ENCODE results near the gene PLEKHH2. TPM values are rescaled to one million over a fixed set of nuclear protein-coding genes. Genes with fewer than 3 reads are reported as not detected.

Gene PLEKHH2
- total RNA-seq (2022) (20.7 and 21.2 TPM in 2 replicates), Bru-seq, nascent RNA (percentile 68 among the genes with signal in this experiment), BruChase-seq, experiment 1, labeled RNA remaining after a 6-hour chase (percentile 62 among the genes with signal in this experiment), BruChase-seq, experiment 2, labeled RNA remaining after a 2-hour chase (percentile 64 among the genes with signal in this experiment)
- long read RNA-seq, full-length matches to known transcripts = 1 of 7 reads
- long read RNA-seq, partial matches to known transcripts = 3 of 7 reads
- long read RNA-seq, other reads (novel, unspliced or antisense) = 3 of 7 reads

GRCh38 chr2:43637030-43637803 is at the start of gene PLEKHH2:
TSS of gene PLEKHH2 (plus strand) at chr2:43637260. CDS start at chr2:43644674, 7,414 bp downstream.
- peak within 1 kb of the TSS; percentile 55 for H3K27ac Mint-ChIP-seq (ENCODE audit: unreplicated experiment)
- intact Hi-C loops (cut with micrococcal nuclease; ENCODE audit: unreplicated experiment) = no loop called here

DNA sequence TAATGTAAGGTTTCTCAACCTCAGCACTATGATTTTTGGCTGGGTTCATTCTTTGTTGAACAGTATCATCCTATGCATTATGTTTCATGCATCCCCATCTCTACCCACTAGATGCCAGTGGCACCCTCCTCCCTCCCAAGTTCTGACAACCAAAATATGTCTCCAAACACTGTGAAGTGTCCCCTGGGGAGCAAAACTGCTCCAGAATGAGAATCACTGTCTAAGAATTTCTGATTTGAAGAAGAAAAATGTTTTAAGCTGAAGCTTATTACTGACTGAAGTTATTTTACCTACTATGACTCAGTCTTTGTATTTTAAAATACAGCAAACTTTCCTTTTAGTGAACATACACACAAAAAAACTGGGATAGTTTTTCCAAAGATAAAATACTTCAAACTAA is 44.6 kb upstream of the PLEKHH2 start:
- intact Hi-C loops (cut with micrococcal nuclease; ENCODE audit: unreplicated experiment) = no loop called here
- peaks cover 23% of the 10 kb centered on the region for H3K4me1 Mint-ChIP-seq (ENCODE audit: low read depth, unreplicated experiment)
- CTCF ChIA-PET = interaction anchor here (1.1 kb wide), 1 partner anchor 33 kb away, joined by 3 read pairs; no protein-coding TSS in a partner anchor

More at GRCh38 chr2:43637030-43637803, at the start of gene PLEKHH2:
- CTCF ChIA-PET = interaction anchor here (0.7 to 1.4 kb wide), 4 partner anchors 11 to 824 kb away, joined by 3 to 5 read pairs (median 4); no protein-coding TSS in a partner anchor
- H3K36me3 Mint-ChIP-seq (ENCODE audit: insufficient read depth, unreplicated experiment) = peaks cover 19% of the 10 kb centered on the region
- H3K4me1 Mint-ChIP-seq (ENCODE audit: low read depth, unreplicated experiment) = peaks cover 50% of the 10 kb centered on the region
- peak; percentile 98 for DNase-seq
- H3K4me3 Mint-ChIP-seq (ENCODE audit: low read depth, unreplicated experiment) = peak within 1 kb of the TSS; percentile 78
- H3K9me3 Mint-ChIP-seq (ENCODE audit: low read depth, unreplicated experiment) = peaks cover 3% of the 10 kb centered on the region
- H3K27me3 Mint-ChIP-seq (ENCODE audit: unreplicated experiment) = no peaks in the 10 kb centered on the region
- TF ChIP-seq, protein P1, sequence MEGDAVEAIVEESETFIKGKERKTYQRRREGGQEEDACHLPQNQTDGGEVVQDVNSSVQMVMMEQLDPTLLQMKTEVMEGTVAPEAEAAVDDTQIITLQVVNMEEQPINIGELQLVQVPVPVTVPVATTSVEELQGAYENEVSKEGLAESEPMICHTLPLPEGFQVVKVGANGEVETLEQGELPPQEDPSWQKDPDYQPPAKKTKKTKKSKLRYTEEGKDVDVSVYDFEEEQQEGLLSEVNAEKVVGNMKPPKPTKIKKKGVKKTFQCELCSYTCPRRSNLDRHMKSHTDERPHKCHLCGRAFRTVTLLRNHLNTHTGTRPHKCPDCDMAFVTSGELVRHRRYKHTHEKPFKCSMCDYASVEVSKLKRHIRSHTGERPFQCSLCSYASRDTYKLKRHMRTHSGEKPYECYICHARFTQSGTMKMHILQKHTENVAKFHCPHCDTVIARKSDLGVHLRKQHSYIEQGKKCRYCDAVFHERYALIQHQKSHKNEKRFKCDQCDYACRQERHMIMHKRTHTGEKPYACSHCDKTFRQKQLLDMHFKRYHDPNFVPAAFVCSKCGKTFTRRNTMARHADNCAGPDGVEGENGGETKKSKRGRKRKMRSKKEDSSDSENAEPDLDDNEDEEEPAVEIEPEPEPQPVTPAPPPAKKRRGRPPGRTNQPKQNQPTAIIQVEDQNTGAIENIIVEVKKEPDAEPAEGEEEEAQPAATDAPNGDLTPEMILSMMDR (IDR thresholded peaks at IDR 0.05; ENCODE audit: unreplicated experiment) = no peak
- no TSS peak for BruUV-seq (replicated peaks)

DNA sequence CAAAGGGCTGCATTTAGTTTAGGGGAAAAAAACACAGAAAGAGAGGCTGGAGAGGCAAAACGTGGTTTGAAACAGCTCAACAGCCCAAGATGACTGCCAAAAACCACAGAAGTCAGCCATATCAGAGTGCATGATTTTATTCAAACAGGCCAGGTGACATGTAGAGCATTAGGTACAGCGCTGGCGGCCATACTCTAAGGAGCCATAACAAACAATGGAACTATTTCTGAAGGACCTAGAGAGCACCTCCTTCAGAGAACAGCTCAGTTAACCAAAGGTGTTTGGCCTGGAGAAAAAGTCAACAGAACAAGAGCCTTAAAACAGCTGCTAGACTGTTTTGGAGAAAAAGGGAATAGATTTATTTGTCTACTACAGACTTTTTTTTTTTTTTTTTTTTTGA is 43.8 kb upstream of the PLEKHH2 start:
- Mint-ChIP-seq H3K9me3 (ENCODE audit: low read depth, unreplicated experiment) (no peaks in the 10 kb centered on the region), H3K27ac (ENCODE audit: unreplicated experiment) (no peak overlapping the region), H3K36me3 (ENCODE audit: insufficient read depth, unreplicated experiment) (peaks cover 26% of the 10 kb centered on the region), H3K4me3 (ENCODE audit: low read depth, unreplicated experiment) (no peak overlapping the region), H3K27me3 (ENCODE audit: unreplicated experiment) (no peaks in the 10 kb centered on the region), H3K4me1 (ENCODE audit: low read depth, unreplicated experiment) (peaks cover 23% of the 10 kb centered on the region)
- intact Hi-C loops (cut with micrococcal nuclease; ENCODE audit: unreplicated experiment) = no loop called here
- no TSS peak for BruUV-seq (replicated peaks)
- TF ChIP-seq, protein P1 (IDR thresholded peaks at IDR 0.05; ENCODE audit: unreplicated experiment) = no peak
- CTCF ChIA-PET = interaction anchor here (0.6 kb wide), 1 partner anchor 16 kb away, joined by 5 read pairs; no protein-coding TSS in a partner anchor
- no peak for DNase-seq

More for the DNA sequence above, 44.6 kb upstream of the PLEKHH2 start:
- Mint-ChIP-seq H3K9me3 (ENCODE audit: low read depth, unreplicated experiment) (no peaks in the 10 kb centered on the region), H3K36me3 (ENCODE audit: insufficient read depth, unreplicated experiment) (peaks cover 26% of the 10 kb centered on the region), H3K27ac (ENCODE audit: unreplicated experiment) (no peak overlapping the region), H3K27me3 (ENCODE audit: unreplicated experiment) (no peaks in the 10 kb centered on the region), H3K4me3 (ENCODE audit: low read depth, unreplicated experiment) (no peak overlapping the region)
- no peak for DNase-seq
- TF ChIP-seq, protein P1 (IDR thresholded peaks at IDR 0.05; ENCODE audit: unreplicated experiment) = no peak
- no TSS peak for BruUV-seq (replicated peaks)

GRCh38 chr2:43594875-43595274 is 42.2 kb upstream of the PLEKHH2 start:
- CTCF ChIA-PET = no interaction called here
- DNase-seq = no peak
- Mint-ChIP-seq H3K4me3 (ENCODE audit: low read depth, unreplicated experiment) (peak overlapping the region; percentile 87), H3K36me3 (ENCODE audit: insufficient read depth, unreplicated experiment) (peaks cover 26% of the 10 kb centered on the region), H3K27me3 (ENCODE audit: unreplicated experiment) (no peaks in the 10 kb centered on the region), H3K27ac (ENCODE audit: unreplicated experiment) (peak overlapping the region; percentile 98), H3K9me3 (ENCODE audit: low read depth, unreplicated experiment) (no peaks in the 10 kb centered on the region), H3K4me1 (ENCODE audit: low read depth, unreplicated experiment) (peaks cover 23% of the 10 kb centered on the region)
- intact Hi-C loops (cut with micrococcal nuclease; ENCODE audit: unreplicated experiment) = no loop called here
- TF ChIP-seq, protein P1 (IDR thresholded peaks at IDR 0.05; ENCODE audit: unreplicated experiment) = no peak
- BruUV-seq (replicated peaks) = TSS peak; percentile 68
